Fibroblast of lung (primary cell): ENCODE measurements around the gene PRORP. TPM values are rescaled to one million over a fixed set of nuclear protein-coding genes. Genes with fewer than 3 reads are reported as not detected.

Experiments
- DNase-seq, 2 donors: peaks; one replicate each; pipeline versions ENCODE4 v3.0.0 to v3.0.0-alpha.2; 2010; ENCODE audit warnings: low read depth in 2 of 2
- H2AFZ ChIP-seq: 2 replicates; pipeline ENCODE4 v1.5.1; 2012; ENCODE audit warnings: low read length, control low read depth, inconsistent platforms
- H3K27ac ChIP-seq: 2 replicates; pipeline ENCODE4 v1.5.1; 2011; ENCODE audit warnings: low read length, control low read depth; ENCODE audit not compliant: insufficient read depth
- H3K27me3 ChIP-seq: 2 replicates; pipeline ENCODE4 v1.5.1; 2011; ENCODE audit warnings: mild to moderate bottlenecking, low read length; ENCODE audit not compliant: control insufficient read depth, insufficient read depth
- H3K36me3 ChIP-seq: 2 replicates; pipeline ENCODE4 v1.5.1; 2011; ENCODE audit warnings: low read length; ENCODE audit not compliant: control insufficient read depth, insufficient read depth
- H3K4me1 ChIP-seq: 2 replicates; pipeline ENCODE4 v1.5.1; 2011; ENCODE audit warnings: low read length; ENCODE audit not compliant: control insufficient read depth, insufficient read depth; ENCODE audit errors: extremely low read depth
- H3K4me2 ChIP-seq: 2 replicates; pipeline ENCODE4 v1.5.1; 2011; ENCODE audit warnings: low read length, control low read depth; ENCODE audit not compliant: insufficient read depth; ENCODE audit errors: extremely low read depth
- H3K4me3 ChIP-seq, 4 experiments: fragments of 200-600 bp in 1 of 4; sonication (generic) in 1 of 4; replicated peaks in 1 of 4; 2 replicates each; pipeline ENCODE4 v1.5.1; 2011 to 2016; ENCODE audit warnings: low read length in 4 of 4, low read depth in 3 of 4, mild to moderate bottlenecking in 3 of 4, control low read depth in 2 of 4, inconsistent platforms in 1 of 4, mixed read lengths in 1 of 4; ENCODE audit not compliant: insufficient read depth in 1 of 4; ENCODE audit errors: control extremely low read depth in 1 of 4
- H3K79me2 ChIP-seq: 2 replicates; pipeline ENCODE4 v1.5.1; 2012; ENCODE audit warnings: mild to moderate bottlenecking, low read length, inconsistent platforms; ENCODE audit not compliant: control insufficient read depth, insufficient read depth
- H3K9ac ChIP-seq: 2 replicates; pipeline ENCODE4 v1.5.1; 2011; ENCODE audit warnings: mild to moderate bottlenecking, low read length, control low read depth; ENCODE audit not compliant: insufficient read depth
- H3K9me3 ChIP-seq: 2 replicates; pipeline ENCODE4 v1.5.1; 2012; ENCODE audit warnings: low read depth, low read length; ENCODE audit not compliant: control insufficient read depth, insufficient read depth
- H4K20me1 ChIP-seq: 2 replicates; pipeline ENCODE4 v1.5.1; 2011; ENCODE audit warnings: low read length; ENCODE audit not compliant: control insufficient read depth, insufficient read depth; ENCODE audit errors: extremely low read depth
- EZH2 ChIP-seq: IDR thresholded peaks from 2 replicates; pipeline ENCODE4 v1.5.1; 2012; ENCODE audit warnings: low read length, control low read depth, mild to moderate bottlenecking; ENCODE audit errors: missing control alignments
- polyA plus RNA-seq, 2 donors: library from polyadenylated mRNA; depleted of rRNA in 1 of 2; stranded (reverse) in 1 of 2; unstranded in 1 of 2; fragments of >200 nt; gene quantifications; 2 replicates each; pipeline ENCODE4 v1.2.1, GENCODE V29; 2011 to 2012; ENCODE audit warnings: missing spikeins in 1 of 2
- total RNA-seq: library from RNA; depleted of rRNA; stranded (reverse); fragments of >200 nt; gene quantifications from 2 replicates; pipeline ENCODE4 v1.2.1, GENCODE V29; 2014
- TF ChIP-seq, protein P1 (sequence below), 2 donors: IDR thresholded peaks in 1 of 2; conservative IDR thresholded peaks in 1 of 2; 1 replicate in 1 of 2; 2 replicates in 1 of 2; pipeline ENCODE4 v1.5.1; 2011 to 2012; ENCODE audit warnings: low read length in 2 of 2, control low read depth in 1 of 2, inconsistent platforms in 1 of 2, low read depth in 1 of 2, mild to moderate bottlenecking in 1 of 2

Gene PRORP
- total and polyA plus RNA-seq, 2 donors (not counting 1 experiment from before 2014, with no cell fraction given) = 14.2 to 25.7 TPM

DNA sequence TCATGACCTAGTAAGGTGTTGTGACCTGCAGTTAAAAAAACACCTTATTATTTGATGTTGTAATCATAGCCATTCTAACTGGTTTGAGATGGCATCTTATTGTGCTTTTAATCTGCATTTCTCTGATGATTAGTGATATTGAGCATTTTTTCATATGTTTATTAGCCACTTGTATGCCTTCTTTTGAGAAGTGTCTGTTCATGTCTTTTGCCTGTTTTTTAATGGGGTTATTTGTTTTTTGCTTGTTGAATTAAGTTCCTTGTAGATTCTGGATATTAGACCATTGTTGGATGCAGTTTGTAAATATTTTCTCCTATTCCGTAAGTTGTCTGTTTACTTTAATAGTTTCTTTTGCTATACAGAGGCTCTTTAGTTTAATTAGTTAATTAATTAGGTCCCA lies 41.0 kb downstream of the PRORP start:
- no peaks in the 10 kb centered on the region for H3K79me2 ChIP-seq
- no peaks in the 10 kb centered on the region for H3K36me3 ChIP-seq
- H3K4me3 ChIP-seq = no peak overlapping the region
- TF ChIP-seq EZH2 = no peak
- TF ChIP-seq, protein P1, sequence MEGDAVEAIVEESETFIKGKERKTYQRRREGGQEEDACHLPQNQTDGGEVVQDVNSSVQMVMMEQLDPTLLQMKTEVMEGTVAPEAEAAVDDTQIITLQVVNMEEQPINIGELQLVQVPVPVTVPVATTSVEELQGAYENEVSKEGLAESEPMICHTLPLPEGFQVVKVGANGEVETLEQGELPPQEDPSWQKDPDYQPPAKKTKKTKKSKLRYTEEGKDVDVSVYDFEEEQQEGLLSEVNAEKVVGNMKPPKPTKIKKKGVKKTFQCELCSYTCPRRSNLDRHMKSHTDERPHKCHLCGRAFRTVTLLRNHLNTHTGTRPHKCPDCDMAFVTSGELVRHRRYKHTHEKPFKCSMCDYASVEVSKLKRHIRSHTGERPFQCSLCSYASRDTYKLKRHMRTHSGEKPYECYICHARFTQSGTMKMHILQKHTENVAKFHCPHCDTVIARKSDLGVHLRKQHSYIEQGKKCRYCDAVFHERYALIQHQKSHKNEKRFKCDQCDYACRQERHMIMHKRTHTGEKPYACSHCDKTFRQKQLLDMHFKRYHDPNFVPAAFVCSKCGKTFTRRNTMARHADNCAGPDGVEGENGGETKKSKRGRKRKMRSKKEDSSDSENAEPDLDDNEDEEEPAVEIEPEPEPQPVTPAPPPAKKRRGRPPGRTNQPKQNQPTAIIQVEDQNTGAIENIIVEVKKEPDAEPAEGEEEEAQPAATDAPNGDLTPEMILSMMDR (conservative IDR thresholded peaks at IDR 0.05 in 1 of 2, IDR thresholded peaks at IDR 0.05 in 1 of 2; ENCODE audit: low read depth in 1 of 2, low read length in 2 of 2) = no peak
- no peak for DNase-seq
- H2AFZ ChIP-seq = no peak overlapping the region
- H3K27me3 ChIP-seq = no peaks in the 10 kb centered on the region
- no peak overlapping the region for H3K4me2 ChIP-seq
- H3K27ac ChIP-seq = no peak overlapping the region
- H4K20me1 ChIP-seq = no peaks in the 10 kb centered on the region
- no peaks in the 10 kb centered on the region for H3K9me3 ChIP-seq
- H3K9ac ChIP-seq = no peak overlapping the region
- peaks cover 2% of the 10 kb centered on the region for H3K4me1 ChIP-seq

DNA sequence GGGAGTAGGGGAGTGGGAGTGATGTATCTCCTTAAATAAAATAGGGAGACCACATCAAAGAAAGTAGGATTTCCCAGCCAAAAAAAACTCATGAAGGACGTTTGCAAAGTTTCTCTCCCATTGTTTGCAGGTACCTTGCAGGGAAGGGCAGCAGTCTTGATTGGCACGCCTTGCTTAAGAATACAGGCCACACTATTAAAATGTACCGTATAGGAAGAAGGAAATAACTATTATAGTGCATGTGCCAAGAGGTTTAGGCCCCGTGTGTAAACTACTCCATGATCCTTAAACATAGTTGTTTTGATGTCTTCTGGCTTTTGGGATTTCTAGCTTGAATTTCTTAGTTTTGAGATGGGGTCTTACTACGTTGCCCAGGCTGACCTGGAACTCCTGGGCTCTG lies 42.5 kb downstream of the PRORP start:
- H3K27me3 ChIP-seq = no peaks in the 10 kb centered on the region
- DNase-seq = no peak
- H2AFZ ChIP-seq = no peak overlapping the region
- H4K20me1 ChIP-seq = no peaks in the 10 kb centered on the region
- no peaks in the 10 kb centered on the region for H3K9me3 ChIP-seq
- H3K4me3 ChIP-seq = no peak overlapping the region
- H3K4me2 ChIP-seq = no peak overlapping the region
- no peaks in the 10 kb centered on the region for H3K4me1 ChIP-seq
- H3K27ac ChIP-seq = no peak overlapping the region
- TF ChIP-seq EZH2 = no peak
- TF ChIP-seq, protein P1 (conservative IDR thresholded peaks at IDR 0.05 in 1 of 2, IDR thresholded peaks at IDR 0.05 in 1 of 2; ENCODE audit: low read depth in 1 of 2, low read length in 2 of 2) = no peak
- no peak overlapping the region for H3K9ac ChIP-seq
- no peaks in the 10 kb centered on the region for H3K79me2 ChIP-seq
- H3K36me3 ChIP-seq = no peaks in the 10 kb centered on the region

DNA sequence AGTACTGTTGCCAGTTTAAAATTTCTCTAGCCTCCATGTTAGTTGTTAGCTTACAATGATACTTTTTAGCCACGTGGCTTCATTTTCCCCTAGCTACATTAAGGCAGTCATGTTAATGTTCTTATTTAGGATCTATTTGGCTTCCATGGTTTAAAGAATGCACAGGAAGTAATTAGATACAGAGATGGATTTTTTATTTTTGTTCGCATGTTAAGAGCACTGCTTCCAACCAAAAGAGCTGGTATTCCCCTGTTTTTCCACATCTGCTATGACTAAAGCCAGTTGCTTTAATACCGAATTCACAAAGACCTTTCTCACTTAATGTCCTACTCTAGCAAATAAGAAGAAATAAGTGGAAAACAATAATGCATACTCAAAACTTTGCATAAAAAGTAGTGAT lies 45.1 kb downstream of the PRORP start:
- no peaks in the 10 kb centered on the region for H3K36me3 ChIP-seq
- H2AFZ ChIP-seq = no peak overlapping the region
- no peaks in the 10 kb centered on the region for H3K27me3 ChIP-seq
- H3K4me2 ChIP-seq = no peak overlapping the region
- DNase-seq = no peak
- no peak overlapping the region for H3K9ac ChIP-seq
- no peak overlapping the region for H3K27ac ChIP-seq
- H3K4me1 ChIP-seq = no peaks in the 10 kb centered on the region
- TF ChIP-seq, protein P1 (conservative IDR thresholded peaks at IDR 0.05 in 1 of 2, IDR thresholded peaks at IDR 0.05 in 1 of 2; ENCODE audit: low read depth in 1 of 2, low read length in 2 of 2) = no peak
- TF ChIP-seq EZH2 = no peak
- H3K79me2 ChIP-seq = no peaks in the 10 kb centered on the region
- H4K20me1 ChIP-seq = no peaks in the 10 kb centered on the region
- H3K4me3 ChIP-seq = no peak overlapping the region
- no peaks in the 10 kb centered on the region for H3K9me3 ChIP-seq

Other genes with a start within 250 kb of the PRORP start
- 30.0 and 35.2 TPM in 2 replicates for gene BAZ1A, start 247.2 kb upstream of the PRORP start, total RNA-seq
- 21.1 and 28.3 TPM in 2 replicates for gene BAZ1A, start 247.2 kb upstream of the PRORP start, polyA plus RNA-seq
- gene SRP54, start 139.6 kb upstream of the PRORP start, total RNA-seq = 57.8 and 71.5 TPM in 2 replicates
- 74.9 and 93.9 TPM in 2 replicates for gene SRP54, start 139.6 kb upstream of the PRORP start, polyA plus RNA-seq
- gene FAM177A1, start 76.3 kb upstream of the PRORP start, total RNA-seq = 29.0 and 64.6 TPM in 2 replicates
- gene FAM177A1, start 76.3 kb upstream of the PRORP start, polyA plus RNA-seq = 53.6 and 63.4 TPM in 2 replicates
- gene PPP2R3C, start 562 bp upstream of the PRORP start, total RNA-seq = 61.9 and 64.2 TPM in 2 replicates
- gene PPP2R3C, start 562 bp upstream of the PRORP start, polyA plus RNA-seq = 28.7 and 32.6 TPM in 2 replicates
- 190 and 254 TPM in 2 replicates for gene PSMA6, start 169.8 kb downstream of the PRORP start, total RNA-seq
- gene PSMA6, start 169.8 kb downstream of the PRORP start, polyA plus RNA-seq = 225 and 253 TPM in 2 replicates